Prostate gland (tissue), 2 donors: ENCODE measurements around the gene EML4. TPM values are rescaled to one million over a fixed set of nuclear protein-coding genes. Genes with fewer than 3 reads are reported as not detected.

Experiments
- DNase-seq: peaks from one replicate; pipeline ENCODE4 v3.0.0-alpha.2; 2019; ENCODE audit warnings: low spot score
- H3K27ac ChIP-seq, 2 donors: fragments of 200-600 bp; sonication (generic); 2 replicates each; pipeline ENCODE4 v1.5.1; 2017 to 2019
- H3K27me3 ChIP-seq: fragments of 200-600 bp; sonication (generic); replicated peaks from 2 replicates; pipeline ENCODE4 v1.5.1; 2019; ENCODE audit not compliant: insufficient read depth
- H3K36me3 ChIP-seq, 2 donors: fragments of 200-600 bp; sonication (generic); 1 replicate in 1 of 2; 2 replicates in 1 of 2; pipeline versions ENCODE4 v1.5.1 to v1.8.1; 2017 to 2019
- H3K4me1 ChIP-seq: fragments of 200-600 bp; sonication (generic); replicated peaks from 2 replicates; pipeline ENCODE4 v1.5.1; 2019
- H3K4me3 ChIP-seq, 2 donors: fragments of 200-600 bp; sonication (generic); 2 replicates each; pipeline ENCODE4 v1.5.1; 2017 to 2019
- H3K9me3 ChIP-seq: fragments of 200-600 bp; sonication (generic); 2 replicates; pipeline ENCODE4 v1.5.1; 2017
- POLR2AphosphoS5 ChIP-seq: sonication (generic); formaldehyde crosslinking; IDR thresholded peaks from one replicate; pipeline ENCODE4 v1.6.1; 2017; ENCODE audit warnings: antibody characterized with exemption
- WGBS: methylation state at CpG from one replicate; pipeline ENCODE4 v1.1.5; 2018; 5-methylcytosine and 5-hydroxymethylcytosine counted together
- intact Hi-C: fragments of 100-400 bp; cut with DNase I; formaldehyde crosslinking; loops from one replicate; pipeline ENCODE4 v1.14.2; 2022
- total RNA-seq, 2 donors: library from RNA; depleted of rRNA; stranded (reverse); fragments of >200 nt; gene quantifications; one replicate each; pipeline ENCODE4 v1.1.0, GENCODE V29; 2016
- TF ChIP-seq, protein P1 (sequence below), 4 experiments: fragments of 200-600 bp in 2 of 4; fragments of 450-650 bp in 2 of 4; sonication (generic) in 2 of 4; IDR thresholded peaks; 1 replicate in 3 of 4; 2 replicates in 1 of 4; pipeline ENCODE4 v1.5.1; 2016 to 2019; ENCODE audit warnings: antibody characterized with exemption in 4 of 4, mild to moderate bottlenecking in 2 of 4, moderate library complexity in 2 of 4

EML4 gene
- total RNA-seq, 2 donors from 2014 or later: 26.3 to 38.2 TPM

DNA sequence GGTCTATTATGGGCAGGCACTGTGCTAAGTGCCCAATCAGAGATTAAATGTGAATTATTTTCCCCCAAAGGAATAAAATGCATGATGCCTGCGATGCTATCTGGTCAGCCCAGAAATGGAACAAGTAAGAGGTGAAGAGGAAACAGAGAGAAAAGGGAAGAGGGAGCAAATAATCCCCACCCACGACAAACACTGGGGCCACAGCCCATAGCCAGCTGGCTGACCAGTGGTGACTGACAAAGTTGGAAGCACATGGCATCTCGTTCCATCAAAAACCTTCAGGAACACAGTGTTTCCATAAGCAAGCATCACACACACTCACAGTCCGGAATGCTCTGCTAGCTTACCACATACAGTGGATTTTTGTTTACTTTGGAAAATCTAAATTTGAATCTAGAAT lies 213.0 kb downstream of the EML4 start:
- H3K9me3 ChIP-seq: no peaks in the 10 kb centered on the region
- H3K4me3 ChIP-seq: no peak overlapping the region
- no peaks in the 10 kb centered on the region for H3K27me3 ChIP-seq
- DNase-seq: no peak
- 48% methylated on average over 4 of the region's 4 CpGs for WGBS
- intact Hi-C loops: no loop called here
- peak; percentile 24 for TF ChIP-seq POLR2AphosphoS5
- TF ChIP-seq, protein P1, sequence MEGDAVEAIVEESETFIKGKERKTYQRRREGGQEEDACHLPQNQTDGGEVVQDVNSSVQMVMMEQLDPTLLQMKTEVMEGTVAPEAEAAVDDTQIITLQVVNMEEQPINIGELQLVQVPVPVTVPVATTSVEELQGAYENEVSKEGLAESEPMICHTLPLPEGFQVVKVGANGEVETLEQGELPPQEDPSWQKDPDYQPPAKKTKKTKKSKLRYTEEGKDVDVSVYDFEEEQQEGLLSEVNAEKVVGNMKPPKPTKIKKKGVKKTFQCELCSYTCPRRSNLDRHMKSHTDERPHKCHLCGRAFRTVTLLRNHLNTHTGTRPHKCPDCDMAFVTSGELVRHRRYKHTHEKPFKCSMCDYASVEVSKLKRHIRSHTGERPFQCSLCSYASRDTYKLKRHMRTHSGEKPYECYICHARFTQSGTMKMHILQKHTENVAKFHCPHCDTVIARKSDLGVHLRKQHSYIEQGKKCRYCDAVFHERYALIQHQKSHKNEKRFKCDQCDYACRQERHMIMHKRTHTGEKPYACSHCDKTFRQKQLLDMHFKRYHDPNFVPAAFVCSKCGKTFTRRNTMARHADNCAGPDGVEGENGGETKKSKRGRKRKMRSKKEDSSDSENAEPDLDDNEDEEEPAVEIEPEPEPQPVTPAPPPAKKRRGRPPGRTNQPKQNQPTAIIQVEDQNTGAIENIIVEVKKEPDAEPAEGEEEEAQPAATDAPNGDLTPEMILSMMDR (IDR thresholded peaks at IDR 0.05): no peak
- no peaks in the 10 kb centered on the region for H3K4me1 ChIP-seq
- H3K36me3 ChIP-seq: no peaks in the 10 kb centered on the region
- H3K27ac ChIP-seq: no peak overlapping the region

Other genes starting within 250 kb of the EML4 start
- gene PKDCC, start 121.3 kb upstream of the EML4 start, total RNA-seq: 10 to 100 TPM; 11.1 to 61.4 TPM
- 100 to 1,000 TPM; 167 to 170 TPM for gene COX7A2L, start 191.9 kb downstream of the EML4 start, total RNA-seq